Ishikawa (cell line): ENCODE data around the gene ESCO1.

Experiments
- CEBPB ChIP-seq: IDR thresholded peaks from 2 replicates; pipeline ENCODE4 v1.6.1; 2012
- CREB1 ChIP-seq: IDR thresholded peaks from 2 replicates; pipeline ENCODE4 v1.6.1; 2012; ENCODE audit warnings: low read depth
- EGR1 ChIP-seq: IDR thresholded peaks from 2 replicates; pipeline ENCODE4 v1.6.1; 2012
- EP300 ChIP-seq: IDR thresholded peaks from 2 replicates; pipeline ENCODE4 v1.6.1; 2012; ENCODE audit warnings: borderline replicate concordance
- FOXM1 ChIP-seq: IDR thresholded peaks from 2 replicates; pipeline ENCODE4 v1.6.1; 2012; ENCODE audit warnings: low read depth, borderline replicate concordance
- NFIC ChIP-seq: IDR thresholded peaks from 2 replicates; pipeline ENCODE4 v1.6.1; 2012
- RAD21 ChIP-seq: IDR thresholded peaks from 2 replicates; pipeline ENCODE4 v1.6.1; 2012; ENCODE audit warnings: low read depth
- TAF1 ChIP-seq: IDR thresholded peaks from 2 replicates; pipeline ENCODE4 v1.6.1; 2012; ENCODE audit warnings: low read depth, mild to moderate bottlenecking
- TCF12 ChIP-seq: IDR thresholded peaks from 2 replicates; pipeline ENCODE4 v1.6.1; 2012; ENCODE audit warnings: low read depth
- TEAD4 ChIP-seq: IDR thresholded peaks from 2 replicates; pipeline ENCODE4 v1.6.1; 2012
- YY1 ChIP-seq: IDR thresholded peaks from 2 replicates; pipeline ENCODE4 v1.6.1; 2012; ENCODE audit warnings: low read depth
- ZBTB7A ChIP-seq: IDR thresholded peaks from 2 replicates; pipeline ENCODE4 v1.6.1; 2012; ENCODE audit warnings: low read depth
- TF ChIP-seq, protein P1 (sequence below): IDR thresholded peaks from 2 replicates; pipeline ENCODE4 v1.6.1; 2012
- TF ChIP-seq, protein P2 (sequence below): IDR thresholded peaks from 2 replicates; pipeline ENCODE4 v1.6.1; 2012; ENCODE audit warnings: low read depth, mild to moderate bottlenecking
- TF ChIP-seq, protein P3 (sequence below): IDR thresholded peaks from 2 replicates; pipeline ENCODE4 v1.6.1; 2012

The ESCO1 gene

DNA sequence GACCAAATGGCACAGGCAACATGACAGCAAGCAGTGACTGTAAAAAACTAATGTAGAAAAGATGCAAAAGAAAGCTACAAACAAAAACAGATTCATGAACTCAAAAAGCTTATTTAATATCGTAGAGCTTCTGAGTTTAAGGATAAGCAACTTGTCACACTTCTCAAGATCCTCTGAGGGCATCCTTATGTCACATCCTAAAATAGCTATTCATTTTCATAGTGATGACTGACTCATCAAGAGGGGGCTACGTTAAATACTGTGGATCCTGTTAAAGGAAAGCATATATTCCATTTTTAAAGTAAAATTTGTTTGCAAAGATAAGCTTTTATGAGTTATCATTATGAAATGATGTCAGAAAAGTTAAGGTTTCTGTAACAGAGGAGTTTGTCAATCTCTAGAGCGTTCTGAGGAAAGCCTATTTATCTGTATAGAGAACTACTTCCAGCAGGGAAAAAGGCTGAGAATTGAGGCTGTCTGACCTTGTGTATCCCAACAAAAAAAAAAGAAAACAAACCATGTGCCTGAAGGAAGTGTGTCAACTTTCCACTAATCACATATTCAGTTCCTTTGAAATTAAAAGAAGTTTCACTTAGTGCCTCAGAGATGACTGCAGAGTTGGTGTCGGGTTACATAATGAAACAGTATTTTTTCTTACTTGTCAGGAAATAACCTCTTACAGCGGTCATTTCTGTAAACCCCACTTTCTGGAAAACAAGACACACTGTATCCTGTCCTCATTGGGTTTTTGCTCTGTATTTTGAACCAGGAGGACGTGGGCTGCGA is 115.5 kb downstream of the ESCO1 start:
- TF ChIP-seq TCF12 (no peak), NFIC (no peak), EP300 (no peak), CEBPB (no peak), TEAD4 (no peak), ZBTB7A (no peak), FOXM1 (no peak), EGR1 (no peak), TAF1 (no peak), YY1 (no peak), CREB1 (no peak)
- TF ChIP-seq, protein P1, sequence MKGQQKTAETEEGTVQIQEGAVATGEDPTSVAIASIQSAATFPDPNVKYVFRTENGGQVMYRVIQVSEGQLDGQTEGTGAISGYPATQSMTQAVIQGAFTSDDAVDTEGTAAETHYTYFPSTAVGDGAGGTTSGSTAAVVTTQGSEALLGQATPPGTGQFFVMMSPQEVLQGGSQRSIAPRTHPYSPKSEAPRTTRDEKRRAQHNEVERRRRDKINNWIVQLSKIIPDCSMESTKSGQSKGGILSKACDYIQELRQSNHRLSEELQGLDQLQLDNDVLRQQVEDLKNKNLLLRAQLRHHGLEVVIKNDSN, result no peak
- TF ChIP-seq, protein P2, sequence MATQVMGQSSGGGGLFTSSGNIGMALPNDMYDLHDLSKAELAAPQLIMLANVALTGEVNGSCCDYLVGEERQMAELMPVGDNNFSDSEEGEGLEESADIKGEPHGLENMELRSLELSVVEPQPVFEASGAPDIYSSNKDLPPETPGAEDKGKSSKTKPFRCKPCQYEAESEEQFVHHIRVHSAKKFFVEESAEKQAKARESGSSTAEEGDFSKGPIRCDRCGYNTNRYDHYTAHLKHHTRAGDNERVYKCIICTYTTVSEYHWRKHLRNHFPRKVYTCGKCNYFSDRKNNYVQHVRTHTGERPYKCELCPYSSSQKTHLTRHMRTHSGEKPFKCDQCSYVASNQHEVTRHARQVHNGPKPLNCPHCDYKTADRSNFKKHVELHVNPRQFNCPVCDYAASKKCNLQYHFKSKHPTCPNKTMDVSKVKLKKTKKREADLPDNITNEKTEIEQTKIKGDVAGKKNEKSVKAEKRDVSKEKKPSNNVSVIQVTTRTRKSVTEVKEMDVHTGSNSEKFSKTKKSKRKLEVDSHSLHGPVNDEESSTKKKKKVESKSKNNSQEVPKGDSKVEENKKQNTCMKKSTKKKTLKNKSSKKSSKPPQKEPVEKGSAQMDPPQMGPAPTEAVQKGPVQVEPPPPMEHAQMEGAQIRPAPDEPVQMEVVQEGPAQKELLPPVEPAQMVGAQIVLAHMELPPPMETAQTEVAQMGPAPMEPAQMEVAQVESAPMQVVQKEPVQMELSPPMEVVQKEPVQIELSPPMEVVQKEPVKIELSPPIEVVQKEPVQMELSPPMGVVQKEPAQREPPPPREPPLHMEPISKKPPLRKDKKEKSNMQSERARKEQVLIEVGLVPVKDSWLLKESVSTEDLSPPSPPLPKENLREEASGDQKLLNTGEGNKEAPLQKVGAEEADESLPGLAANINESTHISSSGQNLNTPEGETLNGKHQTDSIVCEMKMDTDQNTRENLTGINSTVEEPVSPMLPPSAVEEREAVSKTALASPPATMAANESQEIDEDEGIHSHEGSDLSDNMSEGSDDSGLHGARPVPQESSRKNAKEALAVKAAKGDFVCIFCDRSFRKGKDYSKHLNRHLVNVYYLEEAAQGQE, result no peak
- TF ChIP-seq, protein P3, sequence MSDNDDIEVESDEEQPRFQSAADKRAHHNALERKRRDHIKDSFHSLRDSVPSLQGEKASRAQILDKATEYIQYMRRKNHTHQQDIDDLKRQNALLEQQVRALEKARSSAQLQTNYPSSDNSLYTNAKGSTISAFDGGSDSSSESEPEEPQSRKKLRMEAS, result no peak

DNA sequence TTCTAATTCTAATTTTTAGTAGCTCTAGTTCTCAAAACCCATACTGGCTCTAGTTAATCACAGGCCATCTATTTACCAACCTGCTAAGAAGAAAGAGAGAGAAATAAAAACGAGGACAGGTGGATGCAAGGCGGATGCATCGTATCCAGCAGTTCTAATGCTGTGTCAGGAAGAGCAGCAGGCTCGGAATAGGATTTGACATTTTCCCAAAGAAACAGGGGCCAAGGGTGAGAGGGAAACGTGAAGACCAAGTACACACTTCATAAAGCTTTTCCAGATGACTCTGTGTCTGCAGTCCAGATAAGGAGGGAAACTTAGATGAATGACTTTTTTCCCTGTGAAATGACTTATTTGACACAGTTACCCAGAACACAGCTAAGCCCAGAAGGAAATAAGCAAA is 117.5 kb downstream of the ESCO1 start:
- no peak for TF ChIP-seq NFIC
- no peak for TF ChIP-seq YY1
- TF ChIP-seq RAD21, result no peak
- no peak for TF ChIP-seq ZBTB7A
- TF ChIP-seq TCF12, result no peak
- no peak for TF ChIP-seq FOXM1
- TF ChIP-seq EGR1, result no peak
- no peak for TF ChIP-seq EP300
- TF ChIP-seq, protein P1, result no peak
- TF ChIP-seq, protein P3, result no peak
- TF ChIP-seq CREB1, result no peak
- TF ChIP-seq, protein P2, result no peak
- TF ChIP-seq CEBPB, result no peak
- TF ChIP-seq TAF1, result no peak
- no peak for TF ChIP-seq TEAD4

DNA sequence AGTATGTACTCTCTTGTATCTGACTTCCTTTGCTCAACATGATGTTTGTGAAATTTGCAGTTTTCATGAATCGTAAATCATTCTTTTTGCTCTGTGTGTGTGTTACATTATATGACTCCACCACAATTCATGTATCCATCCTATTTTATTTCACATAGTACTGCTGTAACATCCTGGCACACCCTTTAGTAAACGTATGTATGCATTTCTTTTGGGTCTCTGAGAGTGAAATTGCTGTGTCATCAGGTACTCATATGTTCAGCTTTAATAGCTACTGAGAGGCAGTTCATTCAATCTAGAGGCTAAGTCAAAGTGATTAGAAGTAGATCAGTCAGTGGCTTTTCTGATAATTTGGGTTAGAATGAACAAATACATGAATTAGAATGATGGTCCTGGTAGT is 118.8 kb downstream of the ESCO1 start:
- TF ChIP-seq ZBTB7A, result no peak
- TF ChIP-seq, protein P2, result no peak
- TF ChIP-seq YY1, result no peak
- no peak for TF ChIP-seq RAD21
- TF ChIP-seq, protein P3, result no peak
- no peak for TF ChIP-seq FOXM1
- TF ChIP-seq CREB1, result no peak
- no peak for TF ChIP-seq TCF12
- no peak for TF ChIP-seq EGR1
- TF ChIP-seq EP300, result no peak
- no peak for TF ChIP-seq TAF1
- TF ChIP-seq CEBPB, result no peak
- no peak for TF ChIP-seq TEAD4
- TF ChIP-seq, protein P1, result no peak
- TF ChIP-seq NFIC, result no peak

DNA sequence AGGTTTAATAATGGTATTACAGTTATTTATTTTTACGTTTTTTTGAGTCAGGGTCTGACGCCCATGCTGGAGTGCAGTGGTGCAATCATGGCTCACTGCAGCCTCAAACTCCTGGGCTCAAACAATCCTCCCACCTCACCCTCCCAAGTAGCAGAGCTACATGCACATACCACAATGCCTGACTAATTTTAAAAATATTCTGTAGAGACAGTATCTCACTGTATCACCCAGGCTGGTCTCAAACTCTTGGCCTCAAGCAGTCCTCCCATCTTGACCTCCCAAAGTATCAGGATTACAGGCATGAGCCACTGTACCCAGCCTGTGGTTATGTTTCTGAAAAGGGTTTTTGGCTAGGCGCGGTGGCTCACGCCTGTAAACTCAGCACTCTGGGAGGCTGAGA is 120.8 kb downstream of the ESCO1 start:
- TF ChIP-seq CEBPB (no peak), ZBTB7A (no peak), FOXM1 (no peak), YY1 (no peak), EP300 (no peak), NFIC (no peak), RAD21 (no peak), EGR1 (no peak), TCF12 (no peak)
- TF ChIP-seq, protein P2, result no peak
- TF ChIP-seq, protein P1, result no peak
- TF ChIP-seq, protein P3, result no peak
